Measurements from ENCODE around the gene TAS1R3. TPM values are rescaled to one million over a fixed set of nuclear protein-coding genes. Genes with fewer than 3 reads are reported as not detected.

The TAS1R3 gene
- total and polyA plus RNA-seq, 2 of the 4 experiments (the other 2 are of a cell fraction), result under 0.01 to 0.05 TPM

DNA sequence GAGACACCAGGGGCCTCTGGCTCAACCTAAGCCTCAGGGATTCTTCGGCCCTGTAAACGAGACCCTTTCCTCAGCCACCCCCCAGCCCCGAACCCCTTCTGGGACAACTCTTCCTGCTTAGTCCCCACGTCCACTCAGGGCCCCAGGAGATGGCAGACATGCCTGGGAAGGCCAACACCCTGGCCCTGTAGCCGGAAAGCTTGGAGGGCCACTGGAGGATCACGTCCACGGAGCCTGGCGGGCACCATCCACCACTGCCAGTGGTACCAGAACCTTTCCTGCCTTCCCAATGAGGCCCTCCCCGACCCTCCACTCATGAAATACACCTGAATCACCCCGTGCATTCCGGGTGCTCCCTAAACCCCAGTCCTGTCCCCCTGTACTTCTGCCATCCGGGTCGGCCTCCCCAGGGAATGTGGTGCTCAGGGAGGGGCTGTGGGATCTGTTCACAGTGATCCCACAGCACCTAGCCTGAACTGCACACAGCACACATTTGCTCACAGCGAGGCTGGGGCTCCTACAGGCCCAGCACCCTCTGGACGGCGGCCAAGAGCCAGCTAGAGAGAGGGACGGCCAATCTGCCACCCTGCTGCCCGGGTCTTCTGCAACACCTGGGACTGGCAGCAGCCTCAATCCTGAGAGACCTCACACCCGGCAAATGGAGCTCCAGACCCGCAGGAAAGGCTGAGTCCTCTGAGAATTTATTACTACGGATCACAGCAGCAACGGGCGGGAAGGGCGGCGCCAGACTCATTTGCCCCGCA lies 42.2 kb downstream of the TAS1R3 start:
- CTCF ChIA-PET, result no interaction called here
- no TSS peak for BruUV-seq (replicated peaks)
- WGBS, 2 experiments (ENCODE audit: extremely low coverage in 2 of 2, insufficient read length in 1 of 2), result 89% methylated on average over 10 of the region's 26 CpGs; no CpG with 5 or more reads in 1 of the 2 experiments
- H3K4me2 ChIP-seq (ENCODE audit: low read depth, low read length), result no peak overlapping the region
- no peak overlapping the region for H2BK20ac ChIP-seq (ENCODE audit: low read depth, low read length)
- no peak overlapping the region for H4K91ac ChIP-seq (ENCODE audit: insufficient read depth, low read depth, low read length)
- H3K9ac ChIP-seq (ENCODE audit: low read depth, low read length), result no peak overlapping the region
- H3K4me1 ChIP-seq (ENCODE audit: control insufficient read depth, insufficient read depth, low read length), result peaks cover 12% of the 10 kb centered on the region
- H2AFZ ChIP-seq (replicated peaks; ENCODE audit: low read length, poor library complexity), result no peak overlapping the region
- H3K79me1 ChIP-seq (ENCODE audit: low read depth in 1 of 2, low read length in 2 of 2), result peaks cover 3 to 50% of the 10 kb centered on the region in 2 experiments; a peak in 3 of 4 replicates
- in situ Hi-C loops (cut with MboI; ENCODE audit: low sequenced_read_pairs), result no loop called here
- no peak overlapping the region for H2AK5ac ChIP-seq (ENCODE audit: low read depth, low read length)
- POLR2A ChIA-PET (ENCODE audit: unreplicated experiment), result no interaction called here
- no peak overlapping the region for H3K27ac ChIP-seq (ENCODE audit: insufficient read depth, low read length)
- H3K56ac ChIP-seq (ENCODE audit: extremely low read depth, insufficient read depth, low read length), result no peak overlapping the region
- intact Hi-C loops (cut with micrococcal nuclease), result loop anchor here (2.0 kb wide), 1 partner anchor 14 kb away; the partner anchor contains the start of gene MXRA8
- no peak for ATAC-seq (ENCODE audit: low read depth)
- no peak overlapping the region for H3K23ac ChIP-seq (ENCODE audit: low read depth, low read length)
- H4K20me1 ChIP-seq (ENCODE audit: insufficient read depth, low read length), result peaks cover 11% of the 10 kb centered on the region; the same call in 1 of the 2 replicates
- no peaks in the 10 kb centered on the region for H3K27me3 ChIP-seq (ENCODE audit: control insufficient read depth, insufficient read depth, low read length)
- H2AK9ac ChIP-seq (replicated peaks; ENCODE audit: low read depth, low read length, poor library complexity), result peak overlapping the region; percentile 28
- H3K4me3 ChIP-seq (ENCODE audit: insufficient read depth, low read depth, low read length), result no peak overlapping the region
- H4K5ac ChIP-seq (ENCODE audit: low read depth, low read length), result no peak overlapping the region
- H3K14ac ChIP-seq (replicated peaks; ENCODE audit: low read depth, low read length), result no peak overlapping the region
- no peak overlapping the region for H3K18ac ChIP-seq (ENCODE audit: low read depth, low read length)
- H4K8ac ChIP-seq (ENCODE audit: low read depth in 2 of 2, low read length in 2 of 2), result no peak overlapping the region
- no peak overlapping the region for H2BK120ac ChIP-seq (ENCODE audit: low read depth, low read length)
- peaks cover 8% of the 10 kb centered on the region for H3K36me3 ChIP-seq (ENCODE audit: control insufficient read depth, insufficient read depth, low read length)
- dilution Hi-C loops (cut with HindIII; ENCODE audit: low sequenced_read_pairs, unreplicated experiment), result no loop called here
- no peak overlapping the region for H2BK15ac ChIP-seq (ENCODE audit: low read depth, low read length)
- H3K9me1 ChIP-seq (ENCODE audit: insufficient read depth, low read length), result 0 out of 2 replicates have a peak, but pooled peaks cover 5% of the 10 kb centered on the region
- H3K4ac ChIP-seq (ENCODE audit: low read depth, low read length), result no peak overlapping the region
- H3K9me3 ChIP-seq (ENCODE audit: control insufficient read depth, insufficient read depth, low read length), result no peaks in the 10 kb centered on the region
- no peak for DNase-seq
- H2BK5ac ChIP-seq (ENCODE audit: low read depth, low read length, poor library complexity, severe bottlenecking), result no peak overlapping the region
- no peak for TF ChIP-seq BHLHE40 (IDR thresholded peaks at IDR 0.05; ENCODE audit: low read depth, low read length)
- TF ChIP-seq RCOR1 (IDR thresholded peaks at IDR 0.05; ENCODE audit: insufficient replicate concordance, low read length), result no peak
- no peak for TF ChIP-seq CEBPB (IDR thresholded peaks at IDR 0.05; ENCODE audit: low read depth, low read length)
- TF ChIP-seq SMC3 (IDR thresholded peaks at IDR 0.05; ENCODE audit: low read depth, low read length), result no peak
- TF ChIP-seq CHD1 (IDR thresholded peaks at IDR 0.05; ENCODE audit: low read depth, low read length), result no peak
- TF ChIP-seq, protein P1, sequence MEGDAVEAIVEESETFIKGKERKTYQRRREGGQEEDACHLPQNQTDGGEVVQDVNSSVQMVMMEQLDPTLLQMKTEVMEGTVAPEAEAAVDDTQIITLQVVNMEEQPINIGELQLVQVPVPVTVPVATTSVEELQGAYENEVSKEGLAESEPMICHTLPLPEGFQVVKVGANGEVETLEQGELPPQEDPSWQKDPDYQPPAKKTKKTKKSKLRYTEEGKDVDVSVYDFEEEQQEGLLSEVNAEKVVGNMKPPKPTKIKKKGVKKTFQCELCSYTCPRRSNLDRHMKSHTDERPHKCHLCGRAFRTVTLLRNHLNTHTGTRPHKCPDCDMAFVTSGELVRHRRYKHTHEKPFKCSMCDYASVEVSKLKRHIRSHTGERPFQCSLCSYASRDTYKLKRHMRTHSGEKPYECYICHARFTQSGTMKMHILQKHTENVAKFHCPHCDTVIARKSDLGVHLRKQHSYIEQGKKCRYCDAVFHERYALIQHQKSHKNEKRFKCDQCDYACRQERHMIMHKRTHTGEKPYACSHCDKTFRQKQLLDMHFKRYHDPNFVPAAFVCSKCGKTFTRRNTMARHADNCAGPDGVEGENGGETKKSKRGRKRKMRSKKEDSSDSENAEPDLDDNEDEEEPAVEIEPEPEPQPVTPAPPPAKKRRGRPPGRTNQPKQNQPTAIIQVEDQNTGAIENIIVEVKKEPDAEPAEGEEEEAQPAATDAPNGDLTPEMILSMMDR (conservative IDR thresholded peaks at IDR 0.05; ENCODE audit: low read depth, low read length), result no peak
- TF ChIP-seq MXI1 (IDR thresholded peaks at IDR 0.05; ENCODE audit: borderline replicate concordance, low read depth, low read length), result no peak
- no peak for TF ChIP-seq MAZ (IDR thresholded peaks at IDR 0.05; ENCODE audit: borderline replicate concordance, low read depth, low read length)
- TF ChIP-seq, protein P2, sequence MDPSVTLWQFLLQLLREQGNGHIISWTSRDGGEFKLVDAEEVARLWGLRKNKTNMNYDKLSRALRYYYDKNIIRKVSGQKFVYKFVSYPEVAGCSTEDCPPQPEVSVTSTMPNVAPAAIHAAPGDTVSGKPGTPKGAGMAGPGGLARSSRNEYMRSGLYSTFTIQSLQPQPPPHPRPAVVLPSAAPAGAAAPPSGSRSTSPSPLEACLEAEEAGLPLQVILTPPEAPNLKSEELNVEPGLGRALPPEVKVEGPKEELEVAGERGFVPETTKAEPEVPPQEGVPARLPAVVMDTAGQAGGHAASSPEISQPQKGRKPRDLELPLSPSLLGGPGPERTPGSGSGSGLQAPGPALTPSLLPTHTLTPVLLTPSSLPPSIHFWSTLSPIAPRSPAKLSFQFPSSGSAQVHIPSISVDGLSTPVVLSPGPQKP (IDR thresholded peaks at IDR 0.05; ENCODE audit: borderline replicate concordance, low read depth, low read length), result no peak
- TF ChIP-seq RAD21 (IDR thresholded peaks at IDR 0.05; ENCODE audit: low read length), result no peak
- no peak for TF ChIP-seq POLR2A (IDR thresholded peaks at IDR 0.05; ENCODE audit: low read depth, low read length)
- TF ChIP-seq MAFK (IDR thresholded peaks at IDR 0.05; ENCODE audit: low read depth, low read length), result no peak
- TF ChIP-seq RFX5 (IDR thresholded peaks at IDR 0.05; ENCODE audit: low read depth, low read length), result no peak
- TF ChIP-seq, protein P3, sequence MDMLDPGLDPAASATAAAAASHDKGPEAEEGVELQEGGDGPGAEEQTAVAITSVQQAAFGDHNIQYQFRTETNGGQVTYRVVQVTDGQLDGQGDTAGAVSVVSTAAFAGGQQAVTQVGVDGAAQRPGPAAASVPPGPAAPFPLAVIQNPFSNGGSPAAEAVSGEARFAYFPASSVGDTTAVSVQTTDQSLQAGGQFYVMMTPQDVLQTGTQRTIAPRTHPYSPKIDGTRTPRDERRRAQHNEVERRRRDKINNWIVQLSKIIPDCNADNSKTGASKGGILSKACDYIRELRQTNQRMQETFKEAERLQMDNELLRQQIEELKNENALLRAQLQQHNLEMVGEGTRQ (IDR thresholded peaks at IDR 0.05; ENCODE audit: low read depth, low read length), result no peak
